K562 (cell line): ENCODE measurements around the gene N4BP3. TPM values are rescaled to one million over a fixed set of nuclear protein-coding genes. Genes with fewer than 3 reads are reported as not detected.

ENCODE experiments used
- ATAC-seq: fragments of 200-7000 bp; cut with Tn5 transposase; 3 replicates; pipeline ENCODE4 v1.9.1; 2020; ENCODE audit warnings: moderate library complexity
- BruUV-seq: library from RNA; stranded (reverse); fragments of 400-500 nt; replicated peaks from 2 replicates; lab custom pipeline; 2021; lab: Mats Ljungman, UMichigan
- CTCF ChIA-PET: fragments of 300-600 bp; formaldehyde crosslinking; extraction: SDS; loops from one replicate; lab custom pipeline; 2021; ENCODE audit warnings: low intra/inter-chr PET ratio; lab: Yijun Ruan, JAX
- POLR2A ChIA-PET: fragments of 300-600, 350-650 bp; sonication (Branson Sonifier 250); formaldehyde crosslinking; extraction: SDS; loops from one replicate; lab custom pipeline; 2021; ENCODE audit warnings: antibody characterized with exemption, inconsistent platforms; lab: Yijun Ruan, JAX
- DNase-seq, 4 experiments: peaks; one replicate each; pipeline versions ENCODE4 v3.0.0 to v3.0.0-alpha.2; 2011 to 2018; ENCODE audit warnings: low spot score in 3 of 4, mixed read lengths in 3 of 4; ENCODE audit errors: extremely low read depth in 1 of 4
- FAIRE-seq: peaks from 2 replicates; lab custom pipeline; 2011; peaks lifted over from hg19 to GRCh38; lab: Jason Lieb, UNC
- H2AFZ ChIP-seq: 2 replicates; pipeline ENCODE4 v1.6.0; 2011; ENCODE audit warnings: low read depth, low read length, control low read depth, inconsistent platforms
- H3K27ac ChIP-seq: fragments of 200-600 bp; 3 replicates; pipeline ENCODE4 v1.8.0; 2011; ENCODE audit warnings: low read depth, mild to moderate bottlenecking, control low read depth, inconsistent platforms, low read length, moderate library complexity, mixed read lengths; ENCODE audit errors: extremely low read depth
- H3K27me3 ChIP-seq, 2 experiments: fragments of 300-600 bp in 1 of 2; 2 replicates in 1 of 2; 3 replicates in 1 of 2; pipeline versions ENCODE4 v1.6.0 to v1.8.0; 2011; ENCODE audit warnings: inconsistent platforms in 2 of 2, low read length in 2 of 2, mild to moderate bottlenecking in 1 of 2, mixed read lengths in 1 of 2, moderate library complexity in 1 of 2; ENCODE audit not compliant: control insufficient read depth in 2 of 2, insufficient read depth in 2 of 2
- H3K36me3 ChIP-seq: fragments of 300-600 bp; 3 replicates; pipeline ENCODE4 v1.8.0; 2011; ENCODE audit warnings: mild to moderate bottlenecking, low read length, inconsistent platforms; ENCODE audit not compliant: control insufficient read depth, insufficient read depth
- H3K4me1 ChIP-seq, 2 experiments: fragments of 200-600 bp in 1 of 2; replicated peaks in 1 of 2; 2 replicates in 1 of 2; 3 replicates in 1 of 2; pipeline versions ENCODE4 v1.5.1 to v1.8.0; 2011; ENCODE audit warnings: inconsistent platforms in 2 of 2, low read length in 2 of 2, mild to moderate bottlenecking in 1 of 2, mixed read lengths in 1 of 2, moderate library complexity in 1 of 2; ENCODE audit not compliant: control insufficient read depth in 2 of 2, insufficient read depth in 2 of 2
- H3K4me2 ChIP-seq: 2 replicates; pipeline ENCODE4 v1.6.1; 2011; ENCODE audit warnings: low read length, control low read depth, inconsistent platforms, mixed read lengths; ENCODE audit not compliant: insufficient read depth
- H3K4me3 ChIP-seq: fragments of 200-600 bp; sonication (generic), shearing (Covaris generic); 2 replicates; pipeline ENCODE4 v1.5.1; 2016; ENCODE audit warnings: control low read depth, inconsistent platforms
- H3K79me2 ChIP-seq: fragments of 200-600 bp; 3 replicates; pipeline ENCODE4 v1.8.0; 2011; ENCODE audit warnings: low read length, inconsistent platforms; ENCODE audit not compliant: control insufficient read depth, insufficient read depth
- H3K9ac ChIP-seq, 2 experiments: 2 replicates each; pipeline versions ENCODE4 v1.6.0 to v1.6.1; 2011; ENCODE audit warnings: low read depth in 2 of 2, low read length in 2 of 2, control low read depth in 1 of 2, inconsistent platforms in 1 of 2, mild to moderate bottlenecking in 1 of 2, mixed read lengths in 1 of 2; ENCODE audit not compliant: insufficient read depth in 1 of 2
- H3K9me1 ChIP-seq: one replicate; pipeline ENCODE4 v1.6.0; 2011; ENCODE audit warnings: inconsistent platforms, mild to moderate bottlenecking, low read length, moderate library complexity; ENCODE audit not compliant: control insufficient read depth, insufficient read depth
- H3K9me3 ChIP-seq: replicated peaks from 2 replicates; pipeline ENCODE4 v1.5.1; 2011; ENCODE audit warnings: low read depth, low read length, inconsistent platforms; ENCODE audit not compliant: control insufficient read depth, insufficient read depth
- H4K20me1 ChIP-seq: replicated peaks from 2 replicates; pipeline ENCODE4 v1.6.1; 2011; ENCODE audit warnings: low read length, inconsistent platforms, mixed read lengths; ENCODE audit not compliant: control insufficient read depth, insufficient read depth
- ELF2 ChIP-seq: fragments of 250-450 bp; sonication (Bioruptor Pico); IDR thresholded peaks from 2 replicates; pipeline ENCODE4 v1.5.0; 2021; ENCODE audit warnings: mild to moderate bottlenecking
- FIP1L1 ChIP-seq: fragments of 200-400 bp; formaldehyde crosslinking; IDR thresholded peaks from 2 replicates; pipeline ENCODE4 v1.6.1; 2018; ENCODE audit warnings: mild to moderate bottlenecking, low read depth, low read length; ENCODE audit not compliant: poor library complexity, severe bottlenecking
- HDAC6 ChIP-seq: IDR thresholded peaks from 2 replicates; pipeline ENCODE4 v1.6.1; 2012; ENCODE audit warnings: low read depth, mild to moderate bottlenecking, control low read depth, inconsistent platforms, low read length, moderate library complexity
- MIER1 ChIP-seq: fragments of 450-650 bp; IDR thresholded peaks from 2 replicates; pipeline ENCODE4 v1.6.1; 2016; ENCODE audit warnings: antibody characterized with exemption, mild to moderate bottlenecking, low read depth
- POLR2A ChIP-seq: fragments of 450-650 bp; conservative IDR thresholded peaks from 2 replicates; pipeline ENCODE4 v1.6.1; 2016
- POLR2G ChIP-seq: fragments of 200-400 bp; formaldehyde crosslinking; IDR thresholded peaks from 2 replicates; pipeline ENCODE4 v1.6.1; 2017; ENCODE audit warnings: low read depth, mild to moderate bottlenecking, antibody characterized with exemption, low read length, moderate library complexity
- RBFOX2 ChIP-seq: fragments of 200-400 bp; formaldehyde crosslinking; IDR thresholded peaks from 2 replicates; pipeline ENCODE4 v1.6.1; 2017; ENCODE audit warnings: low read depth, mild to moderate bottlenecking, low read length, moderate library complexity
- SUPT5H ChIP-seq: fragments of 450-650 bp; IDR thresholded peaks from 2 replicates; pipeline ENCODE4 v1.6.1; 2016
- TRIM24 ChIP-seq, 2 experiments: fragments of 450-650 bp; IDR thresholded peaks; 2 replicates each; pipeline ENCODE4 v1.6.1; 2016
- TSC22D4 ChIP-seq: fragments of 450-650 bp; IDR thresholded peaks from 2 replicates; pipeline ENCODE4 v1.6.1; 2016; ENCODE audit warnings: missing genetic modification characterization, missing biosample characterization, control low read depth
- WGBS: fragments of 100-300 bp; shearing (Covaris generic); methylation state at CpG from one replicate; pipeline ENCODE4 v1.1.6; 2016; ENCODE audit warnings: low coverage, mixed read lengths; ENCODE audit not compliant: insufficient coverage; ENCODE audit errors: missing lambda C conversion rate; 5-methylcytosine and 5-hydroxymethylcytosine counted together
- in situ Hi-C: fragments of 300-500 bp; cut with MboI; formaldehyde crosslinking; loops from 4 replicates; pipeline ENCODE4 v1.15.0; 2018; ENCODE audit warnings: inconsistent platforms, mixed read lengths
- intact Hi-C: fragments of 100-400 bp; cut with micrococcal nuclease; formaldehyde crosslinking; loops from 2 replicates; pipeline ENCODE4 v1.14.2; 2022
- polyA plus RNA-seq, 8 experiments: library from polyadenylated mRNA; depleted of rRNA in 4 of 8; stranded (reverse) in 5 of 8; unstranded in 3 of 8; fragments of >200 nt; fragmentation: Nextera tagmentation in 2 of 8; fragmentation: Illumina TruSeq in 1 of 8; extraction: Ambion mirVana in 2 of 8; extraction: Trizol in 1 of 8; gene quantifications; 2 replicates each; pipeline versions ENCODE4 v1.2.1 to v1.2.3, GENCODE V29; 2011 to 2014; ENCODE audit warnings: inconsistent platforms in 1 of 8, missing spikeins in 1 of 8
- total RNA-seq, 7 experiments: library from RNA; depleted of rRNA in 6 of 7; stranded (reverse); fragments of >200 nt in 6 of 7; fragmentation: Illumina TruSeq in 2 of 7; extraction: Trizol in 2 of 7; gene quantifications; 2 replicates each; pipeline versions ENCODE4 v1.2.1 to v1.2.3, GENCODE V29; 2011 to 2021; ENCODE audit warnings: low replicate concordance in 1 of 7

Gene N4BP3
- total and polyA plus RNA-seq, 9 of the 15 experiments (the other 6 are each of a cell fraction or from before 2014, with no cell fraction given), result 0.06 to 7.0 (median 2.4) TPM

GRCh38 chr5:178145965-178146820, 32.9 kb downstream of the N4BP3 start (continued):
- TF ChIP-seq ELF2 (CRISPR knock-in tag), result no peak
- peak; percentile 57 for TF ChIP-seq POLR2G
- no peak for TF ChIP-seq FIP1L1
- no peak for TF ChIP-seq TSC22D4 (tag)
- no peak for TF ChIP-seq HDAC6
- 0 out of 2 replicates have a peak, but pooled peaks have one; percentile 26 for TF ChIP-seq SUPT5H
- no peak for TF ChIP-seq MIER1
- TF ChIP-seq TRIM24 (IDR thresholded peaks at IDR 0.05), result no peak

- H4K20me1 ChIP-seq, result peaks cover 22% of the 10 kb centered on the region
- 87% methylated on average over 14 of the region's 15 CpGs for WGBS
- TF ChIP-seq RBFOX2 (peak; percentile 37; the same call in 1 of the 2 replicates), MIER1 (no peak), POLR2G (peak; percentile 39), POLR2A (peak; percentile 3; the same call in 1 of the 2 replicates)
- H3K9me1 ChIP-seq, result no peaks in the 10 kb centered on the region
- no TSS peak for BruUV-seq
- H3K4me1 ChIP-seq, result peaks cover 4 to 15% of the 10 kb centered on the region in 2 experiments; a peak in 4 of 5 replicates
- H3K9ac ChIP-seq, result peak overlapping the region in 1 of 2 experiments; percentile 6; a peak in 1 of 4 replicates
- no peaks in the 10 kb centered on the region for H3K9me3 ChIP-seq
- H3K4me2 ChIP-seq, result no peak overlapping the region
- H3K27me3 ChIP-seq, result no peaks in the 10 kb centered on the region
- no peak overlapping the region for H3K27ac ChIP-seq
- H3K79me2 ChIP-seq, result peaks cover 11% of the 10 kb centered on the region
- POLR2A ChIA-PET, result interaction anchor here (1.5 to 1.6 kb wide), 2 partner anchors 15 to 69 kb away, joined by 5 to 7 read pairs; no protein-coding TSS in a partner anchor
- in situ Hi-C loops, result no loop called here
- intact Hi-C loops, result no loop called here
- CTCF ChIA-PET, result interaction anchor here (3.3 kb wide), 1 partner anchor 72 kb away, joined by 33 read pairs; no protein-coding TSS in a partner anchor
- DNase-seq (no peak), ATAC-seq (no peak), FAIRE-seq (no peak)
- H3K4me3 ChIP-seq, result no peak overlapping the region
- peaks cover 92% of the 10 kb centered on the region for H3K36me3 ChIP-seq
- no peak overlapping the region for H2AFZ ChIP-seq
Observed at GRCh38 chr5:178147406-178147805, 34.1 kb downstream of the N4BP3 start.
